Muscle layer of colon (tissue), 2 donors: Measurements from ENCODE around the gene CDADC1.
"Not testable (repeated sequence)": the region's sequence is repeated elsewhere in the genome, so short reads cannot be mapped to it uniquely, and the experiment has no call there.

Experiments
- H3K27ac ChIP-seq: one replicate; pipeline ENCODE4 v1.7.0; 2013; ENCODE audit warnings: low read depth, mild to moderate bottlenecking, low read length, moderate library complexity
- H3K27me3 ChIP-seq, 2 donors: one replicate each; pipeline ENCODE4 v1.7.0; 2013; ENCODE audit warnings: low read length in 2 of 2, mild to moderate bottlenecking in 2 of 2; ENCODE audit not compliant: insufficient read depth in 2 of 2, control insufficient read depth in 1 of 2
- H3K36me3 ChIP-seq: one replicate; pipeline ENCODE4 v1.7.0; 2013; ENCODE audit warnings: mild to moderate bottlenecking, low read length; ENCODE audit not compliant: insufficient read depth
- H3K4me1 ChIP-seq: one replicate; pipeline ENCODE4 v1.7.0; 2013; ENCODE audit warnings: mild to moderate bottlenecking, low read length; ENCODE audit not compliant: insufficient read depth
- H3K4me3 ChIP-seq, 2 donors: one replicate each; pipeline ENCODE4 v1.7.0; 2013; ENCODE audit warnings: low read length in 2 of 2, low read depth in 1 of 2, mild to moderate bottlenecking in 1 of 2, moderate library complexity in 1 of 2
- H3K9ac ChIP-seq: one replicate; pipeline ENCODE4 v1.7.0; 2013; ENCODE audit warnings: low read length
- H3K9me3 ChIP-seq: one replicate; pipeline ENCODE4 v1.7.0; 2013; ENCODE audit warnings: mild to moderate bottlenecking, low read length
- donor health status: abdominal sarcoma.
- donor health status: Adenocarcinoma of cecum.

The CDADC1 gene

GRCh38 chr13:49323344-49323743 is 75.6 kb downstream of the CDADC1 start:
- H3K36me3 ChIP-seq, result peaks cover 20% of the 10 kb centered on the region
- H3K27me3 ChIP-seq, result no peaks in the 10 kb centered on the region
- peaks cover 10% of the 10 kb centered on the region for H3K4me1 ChIP-seq
- no peak overlapping the region for H3K9ac ChIP-seq
- H3K4me3 ChIP-seq, result no peak overlapping the region
- H3K27ac ChIP-seq, result no peak overlapping the region
- no peaks in the 10 kb centered on the region for H3K9me3 ChIP-seq

- Histone ChIP-seq H3K9me3 (no peaks in the 10 kb centered on the region), H3K4me1 (no peaks in the 10 kb centered on the region), H3K27me3 (no peaks in the 10 kb centered on the region), H3K9ac (no peak overlapping the region), H3K4me3 (no peak overlapping the region), H3K36me3 (peaks cover 28% of the 10 kb centered on the region), H3K27ac (no peak overlapping the region)
Observed at GRCh38 chr13:49326222-49326917, 78.6 kb downstream of the CDADC1 start.

- H3K36me3 ChIP-seq, result peaks cover 34% of the 10 kb centered on the region
- H3K27me3 ChIP-seq, H3K9ac ChIP-seq, H3K27ac ChIP-seq, H3K9me3 ChIP-seq, H3K4me1 ChIP-seq, H3K4me3 ChIP-seq: not testable (repeated sequence)
Observed at GRCh38 chr13:49327145-49327544, 79.4 kb downstream of the CDADC1 start.

GRCh38 chr13:49329831-49330545 is 82.3 kb downstream of the CDADC1 start:
- H3K27me3 ChIP-seq, result no peaks in the 10 kb centered on the region
- no peaks in the 10 kb centered on the region for H3K4me1 ChIP-seq
- H3K9me3 ChIP-seq, result no peaks in the 10 kb centered on the region
- no peak overlapping the region for H3K27ac ChIP-seq
- H3K36me3 ChIP-seq, result peaks cover 35% of the 10 kb centered on the region
- H3K9ac ChIP-seq, result no peak overlapping the region
- H3K4me3 ChIP-seq, result no peak overlapping the region

- no peak overlapping the region for H3K9ac ChIP-seq
- H3K27me3 ChIP-seq, result no peaks in the 10 kb centered on the region
- H3K36me3 ChIP-seq, result peaks cover 35% of the 10 kb centered on the region
- no peaks in the 10 kb centered on the region for H3K4me1 ChIP-seq
- no peak overlapping the region for H3K4me3 ChIP-seq
- H3K9me3 ChIP-seq, result no peaks in the 10 kb centered on the region
- no peak overlapping the region for H3K27ac ChIP-seq
Observed at GRCh38 chr13:49330546-49330864, 82.8 kb downstream of the CDADC1 start.

GRCh38 chr13:49336655-49337054 is 88.9 kb downstream of the CDADC1 start:
- Histone ChIP-seq H3K9ac (no peak overlapping the region), H3K27ac (no peak overlapping the region), H3K27me3 (no peaks in the 10 kb centered on the region), H3K36me3 (peaks cover 41% of the 10 kb centered on the region), H3K4me1 (no peaks in the 10 kb centered on the region), H3K9me3 (no peaks in the 10 kb centered on the region), H3K4me3 (no peak overlapping the region)

- H3K9ac ChIP-seq, result no peak overlapping the region
- H3K27me3 ChIP-seq, result no peaks in the 10 kb centered on the region
- no peaks in the 10 kb centered on the region for H3K9me3 ChIP-seq
- peaks cover 45% of the 10 kb centered on the region for H3K36me3 ChIP-seq
- no peak overlapping the region for H3K27ac ChIP-seq
- no peak overlapping the region for H3K4me3 ChIP-seq
- H3K4me1 ChIP-seq, result no peaks in the 10 kb centered on the region
Observed at GRCh38 chr13:49340161-49340560, 92.4 kb downstream of the CDADC1 start.

GRCh38 chr13:49341517-49341916 is 93.8 kb downstream of the CDADC1 start:
- Histone ChIP-seq H3K27me3 (no peaks in the 10 kb centered on the region), H3K4me3 (no peak overlapping the region), H3K9ac (no peak overlapping the region), H3K9me3 (no peaks in the 10 kb centered on the region), H3K4me1 (no peaks in the 10 kb centered on the region), H3K36me3 (peaks cover 44% of the 10 kb centered on the region), H3K27ac (no peak overlapping the region)

- Histone ChIP-seq H3K4me1 (no peaks in the 10 kb centered on the region), H3K9ac (no peak overlapping the region), H3K9me3 (no peaks in the 10 kb centered on the region), H3K4me3 (no peak overlapping the region), H3K27ac (no peak overlapping the region), H3K27me3 (no peaks in the 10 kb centered on the region), H3K36me3 (peaks cover 40% of the 10 kb centered on the region)
Observed at GRCh38 chr13:49341941-49342340, 94.2 kb downstream of the CDADC1 start.

GRCh38 chr13:49342454-49342853 is 94.7 kb downstream of the CDADC1 start:
- H3K27ac ChIP-seq, result no peak overlapping the region
- H3K9ac ChIP-seq, result no peak overlapping the region
- H3K36me3 ChIP-seq, result peaks cover 34% of the 10 kb centered on the region
- no peaks in the 10 kb centered on the region for H3K9me3 ChIP-seq
- H3K4me1 ChIP-seq, result no peaks in the 10 kb centered on the region
- no peak overlapping the region for H3K4me3 ChIP-seq
- H3K27me3 ChIP-seq, result no peaks in the 10 kb centered on the region
